H1 (cell line): ENCODE data around the gene B4GALNT1. TPM values are rescaled to one million over a fixed set of nuclear protein-coding genes. Genes with fewer than 3 reads are reported as not detected.

ENCODE experiments used
- CTCF ChIA-PET: fragments of 300-600 bp; sonication (Branson Sonifier 250); formaldehyde crosslinking; loops from one replicate; lab custom pipeline; 2021; ENCODE audit not compliant: partially characterized antibody; lab: Charles Lee
- POLR2A ChIA-PET: fragments of 300-600 bp; sonication (Branson Sonifier 250); formaldehyde crosslinking; loops from one replicate; lab custom pipeline; 2021; ENCODE audit warnings: inconsistent platforms; ENCODE audit not compliant: partially characterized antibody; lab: Charles Lee
- DNase-seq, 2 experiments: peaks; one replicate each; pipeline versions ENCODE4 v3.0.0 to v3.0.0-alpha.2; 2010 to 2022; ENCODE audit warnings: low spot score in 2 of 2, low read depth in 1 of 2, mixed read lengths in 1 of 2
- FAIRE-seq: peaks from 2 replicates; lab custom pipeline; 2011; peaks lifted over from hg19 to GRCh38; lab: Jason Lieb, UNC
- H2AFZ ChIP-seq: 2 replicates; pipeline ENCODE4 v1.8.1; 2012; ENCODE audit warnings: low read length, inconsistent platforms
- H2AK5ac ChIP-seq: 2 replicates; pipeline ENCODE4 v1.6.1; 2013; ENCODE audit warnings: low read depth, low read length
- H2BK120ac ChIP-seq: replicated peaks from 2 replicates; pipeline ENCODE3; 2013; ENCODE audit warnings: low read depth, low read length, inconsistent platforms
- H2BK12ac ChIP-seq: 2 replicates; pipeline ENCODE4 v1.6.1; 2013; ENCODE audit warnings: low read depth, low read length
- H2BK15ac ChIP-seq: 2 replicates; pipeline ENCODE4 v1.6.1; 2013; ENCODE audit warnings: low read length
- H2BK20ac ChIP-seq: 2 replicates; pipeline ENCODE4 v1.6.1; 2013; ENCODE audit warnings: low read length
- H2BK5ac ChIP-seq: 2 replicates; pipeline ENCODE4 v1.6.1; 2013; ENCODE audit warnings: low read depth, low read length
- H3K14ac ChIP-seq: 2 replicates; pipeline ENCODE4 v1.6.1; 2013; ENCODE audit warnings: inconsistent platforms; ENCODE audit not compliant: insufficient read length
- H3K18ac ChIP-seq: 2 replicates; pipeline ENCODE4 v1.6.1; 2013; ENCODE audit warnings: low read length; ENCODE audit errors: extremely low read depth
- H3K23ac ChIP-seq: 2 replicates; pipeline ENCODE4 v1.6.1; 2013; ENCODE audit warnings: inconsistent platforms; ENCODE audit not compliant: insufficient read length
- H3K23me2 ChIP-seq: 2 replicates; pipeline ENCODE4 v1.6.1; 2013; ENCODE audit warnings: low read depth, low read length
- H3K27ac ChIP-seq: 2 replicates; pipeline ENCODE4 v1.6.1; 2011; ENCODE audit warnings: low read depth, low read length, inconsistent platforms
- H3K27me3 ChIP-seq, 4 experiments: replicated peaks in 1 of 4; 1 replicate in 1 of 4; 2 replicates in 3 of 4; pipeline versions ENCODE4 v1.6.1 to v1.8.1; 2011 to 2013; ENCODE audit warnings: low read length in 3 of 4, mild to moderate bottlenecking in 3 of 4, inconsistent platforms in 2 of 4, mixed read lengths in 2 of 4, moderate library complexity in 1 of 4; ENCODE audit not compliant: control insufficient read depth in 3 of 4, insufficient read depth in 3 of 4; ENCODE audit errors: extremely low read depth in 1 of 4
- H3K36me3 ChIP-seq, 4 experiments: 2 replicates each; pipeline versions ENCODE4 v1.6.1 to v1.8.1; 2011 to 2013; ENCODE audit warnings: mild to moderate bottlenecking in 4 of 4, low read length in 3 of 4, moderate library complexity in 2 of 4, control low read depth in 1 of 4, inconsistent platforms in 1 of 4; ENCODE audit not compliant: insufficient read depth in 4 of 4, control insufficient read depth in 2 of 4
- H3K4ac ChIP-seq: replicated peaks from 2 replicates; pipeline ENCODE3; 2013; ENCODE audit warnings: low read length, low read depth, mixed read lengths, inconsistent platforms; ENCODE audit not compliant: insufficient read length
- H3K4me1 ChIP-seq, 4 experiments: replicated peaks in 1 of 4; 1 replicate in 1 of 4; 2 replicates in 3 of 4; pipeline versions ENCODE4 v1.6.1 to v1.8.1; 2011 to 2013; ENCODE audit warnings: low read length in 3 of 4, inconsistent platforms in 2 of 4, mixed read lengths in 1 of 4; ENCODE audit not compliant: insufficient read depth in 4 of 4, control insufficient read depth in 3 of 4
- H3K4me2 ChIP-seq, 2 experiments: 2 replicates each; pipeline versions ENCODE4 v1.6.1 to v1.8.1; 2011 to 2013; ENCODE audit warnings: low read depth in 2 of 2, low read length in 2 of 2, control low read depth in 1 of 2, inconsistent platforms in 1 of 2, mild to moderate bottlenecking in 1 of 2; ENCODE audit not compliant: insufficient read depth in 1 of 2
- H3K4me3 ChIP-seq, 4 experiments: fragments of 200-600, 300-600 bp in 1 of 4; sonication (generic), shearing (Covaris generic), sonication (Bioruptor Twin) in 1 of 4; 2 replicates each; pipeline versions ENCODE4 v1.5.1 to v1.8.1; 2011 to 2016; ENCODE audit warnings: low read length in 4 of 4, low read depth in 3 of 4, control low read depth in 2 of 4, inconsistent platforms in 2 of 4, mild to moderate bottlenecking in 2 of 4, mixed read lengths in 1 of 4, moderate library complexity in 1 of 4; ENCODE audit not compliant: insufficient read depth in 2 of 4; ENCODE audit errors: extremely low read depth in 1 of 4
- H3K56ac ChIP-seq: replicated peaks from 2 replicates; pipeline ENCODE3; 2013; ENCODE audit warnings: low read depth, mild to moderate bottlenecking, mixed read lengths, low read length, inconsistent platforms; ENCODE audit not compliant: insufficient read length
- H3K79me1 ChIP-seq: 2 replicates; pipeline ENCODE4 v1.6.1; 2013; ENCODE audit warnings: low read depth, low read length, control low read depth
- H3K79me2 ChIP-seq, 2 experiments: 2 replicates each; pipeline versions ENCODE4 v1.6.1 to v1.8.1; 2012 to 2013; ENCODE audit warnings: low read length in 2 of 2, mild to moderate bottlenecking in 2 of 2, inconsistent platforms in 1 of 2; ENCODE audit not compliant: insufficient read depth in 2 of 2, control insufficient read depth in 1 of 2
- H3K9ac ChIP-seq, 4 experiments: replicated peaks in 1 of 4; 1 replicate in 1 of 4; 2 replicates in 3 of 4; pipeline versions ENCODE4 v1.6.1 to v1.8.1; 2011 to 2013; ENCODE audit warnings: low read depth in 3 of 4, low read length in 3 of 4, control low read depth in 2 of 4, mild to moderate bottlenecking in 2 of 4, moderate library complexity in 2 of 4, inconsistent platforms in 1 of 4; ENCODE audit errors: extremely low read depth in 1 of 4
- H3K9me3 ChIP-seq, 2 experiments: 2 replicates each; pipeline versions ENCODE4 v1.6.1 to v1.8.1; 2012 to 2013; ENCODE audit warnings: mild to moderate bottlenecking in 2 of 2, moderate library complexity in 2 of 2, control low read depth in 1 of 2, inconsistent platforms in 1 of 2, low read depth in 1 of 2, low read length in 1 of 2, mixed read lengths in 1 of 2; ENCODE audit not compliant: insufficient read depth in 2 of 2
- H4K20me1 ChIP-seq, 2 experiments: replicated peaks in 1 of 2; 2 replicates each; pipeline versions ENCODE3 to v1.8.1; 2011 to 2013; ENCODE audit warnings: inconsistent platforms in 2 of 2, low read length in 2 of 2, mild to moderate bottlenecking in 1 of 2; ENCODE audit not compliant: insufficient read depth in 2 of 2, control insufficient read depth in 1 of 2
- H4K5ac ChIP-seq: 2 replicates; pipeline ENCODE4 v1.6.1; 2013; ENCODE audit warnings: low read length, low read depth, mixed read lengths, inconsistent platforms; ENCODE audit not compliant: insufficient read length
- H4K8ac ChIP-seq: 2 replicates; pipeline ENCODE4 v1.8.0; 2013; ENCODE audit warnings: mild to moderate bottlenecking, moderate library complexity, low read length, inconsistent platforms; ENCODE audit not compliant: insufficient read depth; ENCODE audit errors: extremely low read depth
- H4K91ac ChIP-seq: replicated peaks from 2 replicates; pipeline ENCODE3; 2013; ENCODE audit warnings: low read length, mixed read lengths, inconsistent platforms; ENCODE audit not compliant: insufficient read length
- ASH2L ChIP-seq: fragments of 200-600, 300-600 bp; sonication (generic); IDR thresholded peaks from one replicate; pipeline ENCODE4 v1.7.1; 2017; ENCODE audit warnings: low read length
- JUND ChIP-seq: IDR thresholded peaks from 2 replicates; pipeline ENCODE4 v1.6.1; 2011; ENCODE audit warnings: mild to moderate bottlenecking, improper control_type of control experiment, low read length
- POLR2A ChIP-seq, 2 experiments: IDR thresholded peaks; 1 replicate in 1 of 2; 2 replicates in 1 of 2; pipeline ENCODE4 v1.6.1; 2011; ENCODE audit warnings: low read depth in 2 of 2, low read length in 2 of 2, mild to moderate bottlenecking in 2 of 2; ENCODE audit errors: control extremely low read depth in 1 of 2
- POU5F1 ChIP-seq: IDR thresholded peaks from 2 replicates; pipeline ENCODE4 v1.6.1; 2011; ENCODE audit warnings: low read depth, mild to moderate bottlenecking, low read length, moderate library complexity
- RAD21 ChIP-seq, 2 experiments: IDR thresholded peaks in 1 of 2; conservative IDR thresholded peaks in 1 of 2; 2 replicates each; pipeline ENCODE4 v1.6.1; 2011; ENCODE audit warnings: low read depth in 2 of 2, low read length in 2 of 2, improper control_type of control experiment in 1 of 2, inconsistent platforms in 1 of 2, mild to moderate bottlenecking in 1 of 2, moderate library complexity in 1 of 2
- RNF2 ChIP-seq: fragments of 200-900, 300-1000 bp; sonication (generic); IDR thresholded peaks from 2 replicates; pipeline ENCODE4 v1.7.1; 2016; ENCODE audit warnings: borderline replicate concordance, low read depth, mild to moderate bottlenecking, antibody characterized with exemption, low read length; ENCODE audit not compliant: poor library complexity, severe bottlenecking; ENCODE audit errors: missing control alignments
- SIX5 ChIP-seq: IDR thresholded peaks from 2 replicates; pipeline ENCODE4 v1.6.1; 2011; ENCODE audit warnings: mild to moderate bottlenecking, low read depth, low read length
- TAF7 ChIP-seq: optimal IDR thresholded peaks from 2 replicates; pipeline ENCODE3; 2011; ENCODE audit warnings: low read depth, mild to moderate bottlenecking, inconsistent platforms, low read length, moderate library complexity, borderline replicate concordance
- WGBS, 2 experiments: shearing (Covaris generic) in 1 of 2; methylation state at CpG; one replicate each; pipeline versions ENCODE4 v1.1.6 to v1.1.7; 2013 to 2015; ENCODE audit warnings: low lambda C conversion rate in 2 of 2, mixed read lengths in 2 of 2, inconsistent platforms in 1 of 2, low coverage in 1 of 2, missing lambda C conversion rate in 1 of 2; ENCODE audit not compliant: insufficient replicate concordance in 2 of 2, insufficient coverage in 1 of 2, insufficient read length in 1 of 2; ENCODE audit errors: extremely low coverage in 1 of 2, missing lambda C conversion rate in 1 of 2; 5-methylcytosine and 5-hydroxymethylcytosine counted together
- polyA plus RNA-seq, 7 experiments: library from polyadenylated mRNA; depleted of rRNA in 3 of 7; stranded (reverse) in 5 of 7; unstranded in 2 of 7; fragments of >200 nt in 5 of 7; fragments of 200-250 nt in 2 of 7; gene quantifications; 1 replicate in 5 of 7; 2 replicates in 1 of 7; 4 replicates in 1 of 7; pipeline versions ENCODE4 v1.2.1 to v1.2.3, GENCODE V29; 2011 to 2013; ENCODE audit warnings: missing spikeins in 2 of 7, mixed read lengths in 2 of 7
- total RNA-seq: library from RNA; stranded (reverse); fragmentation: NEBNext Ultra II Directional; extraction: Animal tissue kit (Norgen Biotek cat#: 25700); gene quantifications from 2 replicates; pipeline ENCODE4 v1.2.1, GENCODE V29; 2021

Gene B4GALNT1
- total and polyA plus RNA-seq, 2 of the 8 experiments (the other 6 are each of a cell fraction or from before 2014, with no cell fraction given): 1.5 to 2.3 TPM

DNA sequence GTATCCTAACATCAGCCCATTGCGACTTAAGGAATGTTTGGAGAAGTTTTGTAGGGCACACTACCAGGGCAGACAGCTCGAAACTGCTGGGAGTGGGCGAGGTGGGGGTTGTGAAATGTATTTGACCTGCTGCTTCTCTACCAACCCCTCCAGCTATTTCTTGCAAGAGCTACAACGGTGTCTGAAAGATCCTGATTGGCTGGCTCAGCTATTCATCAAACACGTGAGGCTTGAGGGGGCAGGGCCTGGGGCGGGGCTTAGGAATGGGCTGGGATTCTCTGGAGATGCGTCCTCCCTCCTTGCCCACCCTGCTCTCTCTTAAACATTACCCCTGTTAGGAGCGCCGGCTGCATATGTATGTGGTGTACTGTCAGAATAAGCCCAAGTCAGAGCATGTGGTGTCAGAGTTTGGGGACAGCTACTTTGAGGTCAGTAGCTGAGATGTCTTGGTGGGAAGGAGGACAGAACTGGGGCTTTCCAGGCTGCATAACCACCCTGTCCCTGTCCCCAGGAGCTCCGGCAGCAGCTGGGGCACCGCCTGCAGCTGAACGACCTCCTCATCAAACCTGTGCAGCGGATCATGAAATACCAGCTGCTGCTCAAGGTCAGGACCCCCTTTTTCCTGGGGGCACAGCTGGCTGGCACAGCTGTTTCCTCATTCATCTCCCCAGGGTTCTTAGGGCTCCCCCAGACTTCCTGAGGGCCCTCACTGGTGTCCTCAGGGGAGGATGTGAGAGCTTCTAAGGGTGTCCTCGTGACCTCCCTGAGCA, 18.6 kb downstream of the B4GALNT1 start:
- Histone ChIP-seq H3K4me1 (peaks cover 2 to 13% (median 8%) of the 10 kb centered on the region in 4 experiments), H4K5ac (no peak overlapping the region), H3K36me3 (no peaks in the 10 kb centered on the region), H3K9ac (no peak overlapping the region; a peak in 1 of 7 replicates), H3K79me2 (no peaks in the 10 kb centered on the region), H2BK5ac (no peak overlapping the region), H2BK120ac (no peak overlapping the region), H3K14ac (no peak overlapping the region), H3K27me3 (peaks cover 22 to 86% (median 77%) of the 10 kb centered on the region in 4 experiments), H3K9me3 (no peaks in the 10 kb centered on the region), H4K8ac (peak overlapping the region; percentile 29; the same call in 1 of the 2 replicates), H2AFZ (no peak overlapping the region), H3K4me2 (peak overlapping the region; percentile 14 to 30; a peak in 2 of 4 replicates), H3K4ac (no peak overlapping the region), H2BK12ac (no peak overlapping the region), H3K23ac (no peak overlapping the region), H2AK5ac (no peak overlapping the region), H3K18ac (0 out of 2 replicates have a peak overlapping the region, but pooled peaks have one; percentile 41), H3K56ac (no peak overlapping the region), H2BK15ac (no peak overlapping the region), H4K91ac (no peak overlapping the region), H2BK20ac (no peak overlapping the region), H3K27ac (no peak overlapping the region), H3K4me3 (peak overlapping the region in 1 of 4 experiments; percentile 27; a peak in 1 of 8 replicates), H4K20me1 (peaks cover 0 to 8% of the 10 kb centered on the region in 2 experiments), H3K23me2 (peaks cover 19% of the 10 kb centered on the region; the same call in 1 of the 2 replicates), H3K79me1 (no peaks in the 10 kb centered on the region)
- 44% methylated on average over 14 of the region's 14 CpGs; no CpG with 5 or more reads in 1 of the 2 experiments for WGBS, 2 experiments
- CTCF ChIA-PET: interaction anchor here (0.6 to 12.5 kb wide), 14 partner anchors 10 to 238 kb away, joined by 3 to 124 read pairs (median 7); partner anchors contain the start of genes B4GALNT1 and OS9
- POLR2A ChIA-PET: interaction anchor here (0.9 to 2.5 kb wide), 12 partner anchors 9 to 158 kb away, joined by 3 to 7 read pairs (median 4); partner anchors contain the start of genes DDIT3, DTX3, EEF1AKMT3 and METTL1
- DNase-seq (peak in 1 of 2 experiments; percentile 83), FAIRE-seq (peak; percentile 71)
- TF ChIP-seq RAD21 (IDR thresholded peaks at IDR 0.05 in 1 of 2, conservative IDR thresholded peaks at IDR 0.05 in 1 of 2; ENCODE audit: low read depth in 2 of 2, low read length in 2 of 2) (no peak), POLR2A (IDR thresholded peaks at IDR 0.05; ENCODE audit: control extremely low read depth in 1 of 2, low read depth in 2 of 2, low read length in 2 of 2) (no peak), POU5F1 (no peak), TAF7 (no peak), ASH2L (no peak), RNF2 (no peak), JUND (no peak), SIX5 (no peak)
